ENCODE data around the gene DAPK2. TPM values are rescaled to one million over a fixed set of nuclear protein-coding genes. Genes with fewer than 3 reads are reported as not detected.
A peak's percentile ranks its signal among the peaks of the same experiment; 100 is the strongest.

The DAPK2 gene
- total and polyA plus RNA-seq, 2 of the 13 experiments (the other 11 are each of a cell fraction or from before 2014, with no cell fraction given): 0.33 to 0.63 TPM

DNA sequence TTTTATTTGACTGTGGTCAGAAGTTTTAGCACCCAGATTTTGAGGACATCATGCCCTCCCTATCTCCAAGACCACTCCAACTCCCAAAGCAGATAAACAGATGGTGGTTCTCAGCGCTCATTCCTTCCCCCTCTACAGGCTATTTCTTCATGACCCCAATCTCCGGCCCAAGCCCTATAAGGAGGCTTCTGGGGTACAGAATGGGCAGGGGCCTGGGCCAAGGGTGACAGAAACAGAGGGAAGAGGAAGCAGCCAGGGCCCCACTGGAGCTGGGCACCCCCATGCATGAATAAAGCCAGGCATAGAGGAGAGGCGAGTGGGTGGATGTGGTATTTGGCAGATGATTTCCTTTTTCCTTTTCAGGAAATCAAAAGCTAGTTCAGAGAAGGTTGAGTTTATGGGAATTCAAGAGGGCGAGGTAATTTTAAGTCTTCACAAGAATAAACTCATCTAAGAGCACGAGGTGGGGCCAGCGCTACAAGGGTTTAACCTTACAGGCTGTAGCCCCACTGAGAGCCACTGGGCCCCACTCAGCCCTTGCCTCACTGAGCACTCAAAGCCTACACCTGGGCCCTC is 107.7 kb downstream of the DAPK2 start:
- intact Hi-C loops (cut with micrococcal nuclease; ENCODE audit: unreplicated experiment): no loop called here
- POLR2A ChIA-PET: no interaction called here
- ATAC-seq (no peak), DNase-seq (ENCODE audit: low spot score) (no peak), FAIRE-seq (no peak)
- Histone ChIP-seq H4K20me1 (ENCODE audit: insufficient read depth, low read length) (no peaks in the 10 kb centered on the region), H3K4me2 (ENCODE audit: low read depth, low read length) (no peak overlapping the region), H3K27me3 (ENCODE audit: control insufficient read depth in 1 of 2, insufficient read depth in 2 of 2, low read length in 2 of 2) (no peaks in the 10 kb centered on the region), H3K4me1 (ENCODE audit: insufficient read depth, low read length) (peaks cover 56% of the 10 kb centered on the region), H3K36me3 (replicated peaks in 1 of 2; ENCODE audit: control insufficient read depth in 1 of 2, insufficient read depth in 2 of 2, low read length in 2 of 2) (no peaks in the 10 kb centered on the region), H3K9me3 (ENCODE audit: low read length) (no peaks in the 10 kb centered on the region), H3K9ac (ENCODE audit: insufficient read depth, low read depth, low read length) (no peak overlapping the region), H2AFZ (ENCODE audit: low read length) (no peak overlapping the region), H3K27ac (ENCODE audit: extremely low read length, insufficient read depth, low read length) (peak overlapping the region; percentile 23), H3K4me3 (replicated peaks in 1 of 3; ENCODE audit: insufficient read depth in 1 of 3, low read depth in 2 of 3, low read length in 3 of 3) (no peak overlapping the region), H3K79me2 (ENCODE audit: insufficient read depth, low read length) (no peaks in the 10 kb centered on the region)
- in situ Hi-C loops (cut with HindIII; ENCODE audit: extremely low pct_ligation_motif_present, low pct_unique_long_range_greater_than_20kb): no loop called here
- 83% methylated on average over 6 of the region's 6 CpGs for WGBS (ENCODE audit: low lambda C conversion rate)
- BruUV-seq (replicated peaks): no TSS peak
- TF ChIP-seq MTERF4 (CRISPR knock-in tag; IDR thresholded peaks at IDR 0.05) (0 out of 2 replicates have a peak, but pooled peaks have one; percentile 1), CAMTA2 (CRISPR knock-in tag; IDR thresholded peaks at IDR 0.05; ENCODE audit: borderline replicate concordance) (no peak)
- TF ChIP-seq, protein P1, sequence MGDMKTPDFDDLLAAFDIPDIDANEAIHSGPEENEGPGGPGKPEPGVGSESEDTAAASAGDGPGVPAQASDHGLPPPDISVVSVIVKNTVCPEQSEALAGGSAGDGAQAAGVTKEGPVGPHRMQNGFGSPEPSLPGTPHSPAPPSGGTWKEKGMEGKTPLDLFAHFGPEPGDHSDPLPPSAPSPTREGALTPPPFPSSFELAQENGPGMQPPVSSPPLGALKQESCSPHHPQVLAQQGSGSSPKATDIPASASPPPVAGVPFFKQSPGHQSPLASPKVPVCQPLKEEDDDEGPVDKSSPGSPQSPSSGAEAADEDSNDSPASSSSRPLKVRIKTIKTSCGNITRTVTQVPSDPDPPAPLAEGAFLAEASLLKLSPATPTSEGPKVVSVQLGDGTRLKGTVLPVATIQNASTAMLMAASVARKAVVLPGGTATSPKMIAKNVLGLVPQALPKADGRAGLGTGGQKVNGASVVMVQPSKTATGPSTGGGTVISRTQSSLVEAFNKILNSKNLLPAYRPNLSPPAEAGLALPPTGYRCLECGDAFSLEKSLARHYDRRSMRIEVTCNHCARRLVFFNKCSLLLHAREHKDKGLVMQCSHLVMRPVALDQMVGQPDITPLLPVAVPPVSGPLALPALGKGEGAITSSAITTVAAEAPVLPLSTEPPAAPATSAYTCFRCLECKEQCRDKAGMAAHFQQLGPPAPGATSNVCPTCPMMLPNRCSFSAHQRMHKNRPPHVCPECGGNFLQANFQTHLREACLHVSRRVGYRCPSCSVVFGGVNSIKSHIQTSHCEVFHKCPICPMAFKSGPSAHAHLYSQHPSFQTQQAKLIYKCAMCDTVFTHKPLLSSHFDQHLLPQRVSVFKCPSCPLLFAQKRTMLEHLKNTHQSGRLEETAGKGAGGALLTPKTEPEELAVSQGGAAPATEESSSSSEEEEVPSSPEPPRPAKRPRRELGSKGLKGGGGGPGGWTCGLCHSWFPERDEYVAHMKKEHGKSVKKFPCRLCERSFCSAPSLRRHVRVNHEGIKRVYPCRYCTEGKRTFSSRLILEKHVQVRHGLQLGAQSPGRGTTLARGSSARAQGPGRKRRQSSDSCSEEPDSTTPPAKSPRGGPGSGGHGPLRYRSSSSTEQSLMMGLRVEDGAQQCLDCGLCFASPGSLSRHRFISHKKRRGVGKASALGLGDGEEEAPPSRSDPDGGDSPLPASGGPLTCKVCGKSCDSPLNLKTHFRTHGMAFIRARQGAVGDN (CRISPR knock-in tag; IDR thresholded peaks at IDR 0.05): 0 out of 2 replicates have a peak, but pooled peaks have one; percentile 8
- CTCF ChIA-PET (ENCODE audit: low intra/inter-chr PET ratio, low total read pairs): no interaction called here

All from HepG2 (cell line).